K562 (cell line): ENCODE measurements around the gene MYOG. TPM values are rescaled to one million over a fixed set of nuclear protein-coding genes. Genes with fewer than 3 reads are reported as not detected.

Experiments
- ATAC-seq: fragments of 200-7000 bp; cut with Tn5 transposase; 3 replicates; pipeline ENCODE4 v1.9.1; 2020; ENCODE audit warnings: moderate library complexity
- BruUV-seq: library from RNA; stranded (reverse); fragments of 400-500 nt; replicated peaks from 2 replicates; lab custom pipeline; 2021; lab: Mats Ljungman, UMichigan
- CTCF ChIA-PET: fragments of 300-600 bp; formaldehyde crosslinking; extraction: SDS; loops from one replicate; lab custom pipeline; 2021; ENCODE audit warnings: low intra/inter-chr PET ratio; lab: Yijun Ruan, JAX
- POLR2A ChIA-PET: fragments of 300-600, 350-650 bp; sonication (Branson Sonifier 250); formaldehyde crosslinking; extraction: SDS; loops from one replicate; lab custom pipeline; 2021; ENCODE audit warnings: antibody characterized with exemption, inconsistent platforms; lab: Yijun Ruan, JAX
- DNase-seq, 4 experiments: peaks; one replicate each; pipeline versions ENCODE4 v3.0.0 to v3.0.0-alpha.2; 2011 to 2018; ENCODE audit warnings: low spot score in 3 of 4, mixed read lengths in 3 of 4; ENCODE audit errors: extremely low read depth in 1 of 4
- FAIRE-seq: peaks from 2 replicates; lab custom pipeline; 2011; peaks lifted over from hg19 to GRCh38; lab: Jason Lieb, UNC
- H2AFZ ChIP-seq: 2 replicates; pipeline ENCODE4 v1.6.0; 2011; ENCODE audit warnings: low read depth, low read length, control low read depth, inconsistent platforms
- H3K27ac ChIP-seq: fragments of 200-600 bp; 3 replicates; pipeline ENCODE4 v1.8.0; 2011; ENCODE audit warnings: low read depth, mild to moderate bottlenecking, control low read depth, inconsistent platforms, low read length, moderate library complexity, mixed read lengths; ENCODE audit errors: extremely low read depth
- H3K27me3 ChIP-seq, 2 experiments: fragments of 300-600 bp in 1 of 2; 2 replicates in 1 of 2; 3 replicates in 1 of 2; pipeline versions ENCODE4 v1.6.0 to v1.8.0; 2011; ENCODE audit warnings: inconsistent platforms in 2 of 2, low read length in 2 of 2, mild to moderate bottlenecking in 1 of 2, mixed read lengths in 1 of 2, moderate library complexity in 1 of 2; ENCODE audit not compliant: control insufficient read depth in 2 of 2, insufficient read depth in 2 of 2
- H3K36me3 ChIP-seq: fragments of 300-600 bp; 3 replicates; pipeline ENCODE4 v1.8.0; 2011; ENCODE audit warnings: mild to moderate bottlenecking, low read length, inconsistent platforms; ENCODE audit not compliant: control insufficient read depth, insufficient read depth
- H3K4me1 ChIP-seq, 2 experiments: fragments of 200-600 bp in 1 of 2; replicated peaks in 1 of 2; 2 replicates in 1 of 2; 3 replicates in 1 of 2; pipeline versions ENCODE4 v1.5.1 to v1.8.0; 2011; ENCODE audit warnings: inconsistent platforms in 2 of 2, low read length in 2 of 2, mild to moderate bottlenecking in 1 of 2, mixed read lengths in 1 of 2, moderate library complexity in 1 of 2; ENCODE audit not compliant: control insufficient read depth in 2 of 2, insufficient read depth in 2 of 2
- H3K4me2 ChIP-seq: 2 replicates; pipeline ENCODE4 v1.6.1; 2011; ENCODE audit warnings: low read length, control low read depth, inconsistent platforms, mixed read lengths; ENCODE audit not compliant: insufficient read depth
- H3K4me3 ChIP-seq: fragments of 200-600 bp; sonication (generic), shearing (Covaris generic); 2 replicates; pipeline ENCODE4 v1.5.1; 2016; ENCODE audit warnings: control low read depth, inconsistent platforms
- H3K79me2 ChIP-seq: fragments of 200-600 bp; 3 replicates; pipeline ENCODE4 v1.8.0; 2011; ENCODE audit warnings: low read length, inconsistent platforms; ENCODE audit not compliant: control insufficient read depth, insufficient read depth
- H3K9ac ChIP-seq, 2 experiments: 2 replicates each; pipeline versions ENCODE4 v1.6.0 to v1.6.1; 2011; ENCODE audit warnings: low read depth in 2 of 2, low read length in 2 of 2, control low read depth in 1 of 2, inconsistent platforms in 1 of 2, mild to moderate bottlenecking in 1 of 2, mixed read lengths in 1 of 2; ENCODE audit not compliant: insufficient read depth in 1 of 2
- H3K9me1 ChIP-seq: one replicate; pipeline ENCODE4 v1.6.0; 2011; ENCODE audit warnings: inconsistent platforms, mild to moderate bottlenecking, low read length, moderate library complexity; ENCODE audit not compliant: control insufficient read depth, insufficient read depth
- H3K9me3 ChIP-seq: replicated peaks from 2 replicates; pipeline ENCODE4 v1.5.1; 2011; ENCODE audit warnings: low read depth, low read length, inconsistent platforms; ENCODE audit not compliant: control insufficient read depth, insufficient read depth
- H4K20me1 ChIP-seq: replicated peaks from 2 replicates; pipeline ENCODE4 v1.6.1; 2011; ENCODE audit warnings: low read length, inconsistent platforms, mixed read lengths; ENCODE audit not compliant: control insufficient read depth, insufficient read depth
- CBFA2T3 ChIP-seq: fragments of 450-650 bp; IDR thresholded peaks from 2 replicates; pipeline ENCODE4 v1.6.1; 2017
- DPF2 ChIP-seq: fragments of 450-650 bp; IDR thresholded peaks from 2 replicates; pipeline ENCODE4 v1.6.1; 2016
- ETV1 ChIP-seq: fragments of 450-650 bp; conservative IDR thresholded peaks from 2 replicates; pipeline ENCODE4 v1.6.1; 2016; ENCODE audit warnings: missing genetic modification characterization, control low read depth, low read depth, missing compliant biosample characterization
- LEF1 ChIP-seq: fragments of 450-650 bp; IDR thresholded peaks from 2 replicates; pipeline ENCODE4 v1.6.1; 2016; ENCODE audit warnings: mild to moderate bottlenecking
- MEF2D ChIP-seq: conservative IDR thresholded peaks from 2 replicates; pipeline ENCODE4 v1.6.1; 2016; ENCODE audit warnings: low read depth, missing genetic modification characterization, missing compliant biosample characterization
- NBN ChIP-seq: fragments of 450-650 bp; IDR thresholded peaks from 2 replicates; pipeline ENCODE4 v1.6.1; 2016; ENCODE audit warnings: low read depth, mild to moderate bottlenecking
- SAFB ChIP-seq: fragments of 200-400 bp; formaldehyde crosslinking; IDR thresholded peaks from 2 replicates; pipeline ENCODE4 v1.6.1; 2017; ENCODE audit warnings: low read depth, low read length, borderline replicate concordance
- SMARCC2 ChIP-seq: fragments of 450-650 bp; IDR thresholded peaks from 2 replicates; pipeline ENCODE4 v1.6.1; 2017; ENCODE audit warnings: antibody characterized with exemption, moderate library complexity, mild to moderate bottlenecking, low read depth
- ZNF696 ChIP-seq: fragments of 250-450 bp; sonication (Bioruptor Pico); conservative IDR thresholded peaks from 2 replicates; pipeline ENCODE4 v1.4.0; 2020; ENCODE audit warnings: mild to moderate bottlenecking, moderate library complexity
- ZNF785 ChIP-seq: fragments of 250-450 bp; sonication (Bioruptor Pico); IDR thresholded peaks from 2 replicates; pipeline ENCODE4 v1.4.0; 2020; ENCODE audit warnings: mild to moderate bottlenecking
- WGBS: fragments of 100-300 bp; shearing (Covaris generic); methylation state at CpG from one replicate; pipeline ENCODE4 v1.1.6; 2016; ENCODE audit warnings: low coverage, mixed read lengths; ENCODE audit not compliant: insufficient coverage; ENCODE audit errors: missing lambda C conversion rate; 5-methylcytosine and 5-hydroxymethylcytosine counted together
- in situ Hi-C: fragments of 300-500 bp; cut with MboI; formaldehyde crosslinking; loops from 4 replicates; pipeline ENCODE4 v1.15.0; 2018; ENCODE audit warnings: inconsistent platforms, mixed read lengths
- intact Hi-C: fragments of 100-400 bp; cut with micrococcal nuclease; formaldehyde crosslinking; loops from 2 replicates; pipeline ENCODE4 v1.14.2; 2022
- polyA plus RNA-seq, 8 experiments: library from polyadenylated mRNA; depleted of rRNA in 4 of 8; stranded (reverse) in 5 of 8; unstranded in 3 of 8; fragments of >200 nt; fragmentation: Nextera tagmentation in 2 of 8; fragmentation: Illumina TruSeq in 1 of 8; extraction: Ambion mirVana in 2 of 8; extraction: Trizol in 1 of 8; gene quantifications; 2 replicates each; pipeline versions ENCODE4 v1.2.1 to v1.2.3, GENCODE V29; 2011 to 2014; ENCODE audit warnings: inconsistent platforms in 1 of 8, missing spikeins in 1 of 8
- total RNA-seq, 7 experiments: library from RNA; depleted of rRNA in 6 of 7; stranded (reverse); fragments of >200 nt in 6 of 7; fragmentation: Illumina TruSeq in 2 of 7; extraction: Trizol in 2 of 7; gene quantifications; 2 replicates each; pipeline versions ENCODE4 v1.2.1 to v1.2.3, GENCODE V29; 2011 to 2021; ENCODE audit warnings: low replicate concordance in 1 of 7

Gene MYOG
- total and polyA plus RNA-seq, 9 of the 15 experiments (the other 6 are each of a cell fraction or from before 2014, with no cell fraction given) = not detected

- no peak for ATAC-seq
- in situ Hi-C loops = no loop called here
These were observed 44.4 kb downstream of the MYOG start for GRCh38 chr1:203041351-203041932.

GRCh38 chr1:203040513-203041275 is 45.1 kb downstream of the MYOG start:
- no peak overlapping the region for H3K4me3 ChIP-seq
- intact Hi-C loops = no loop called here

More at GRCh38 chr1:203041351-203041932, 44.4 kb downstream of the MYOG start:
- Histone ChIP-seq H2AFZ (no peak overlapping the region), H3K9ac (no peak overlapping the region; a peak in 1 of 4 replicates), H3K36me3 (no peaks in the 10 kb centered on the region; the same call in 2 of the 3 replicates), H4K20me1 (peaks cover 66% of the 10 kb centered on the region), H3K9me3 (no peaks in the 10 kb centered on the region), H3K27me3 (peaks cover 40 to 68% of the 10 kb centered on the region in 2 experiments), H3K9me1 (no peaks in the 10 kb centered on the region), H3K4me3 (no peak overlapping the region), H3K4me1 (peaks cover 0 to 7% of the 10 kb centered on the region in 2 experiments; a peak in 4 of 5 replicates), H3K79me2 (no peaks in the 10 kb centered on the region), H3K4me2 (no peak overlapping the region), H3K27ac (no peak overlapping the region)
- FAIRE-seq (no peak), DNase-seq (no peak)
- POLR2A ChIA-PET = interaction anchor here (0.6 kb wide), 1 partner anchor 402 kb away, joined by 3 read pairs; no protein-coding TSS in a partner anchor
- intact Hi-C loops = no loop called here
- no TSS peak for BruUV-seq
- 2% methylated on average over 3 of the region's 3 CpGs for WGBS
- CTCF ChIA-PET = interaction anchor here (0.7 to 3.5 kb wide), 2 partner anchors 175 to 227 kb away, joined by 4 to 13 read pairs; no protein-coding TSS in a partner anchor
- TF ChIP-seq LEF1 = no peak

More at GRCh38 chr1:203040513-203041275, 45.1 kb downstream of the MYOG start:
- Histone ChIP-seq H3K9me1 (no peaks in the 10 kb centered on the region), H3K9ac (0 out of 4 replicates have a peak overlapping the region, but pooled peaks of 1 of the 2 experiments have one; percentile 31), H3K79me2 (no peaks in the 10 kb centered on the region), H2AFZ (no peak overlapping the region), H3K27ac (no peak overlapping the region), H3K36me3 (no peaks in the 10 kb centered on the region; the same call in 2 of the 3 replicates), H3K9me3 (no peaks in the 10 kb centered on the region), H3K4me1 (peaks cover 0 to 3% of the 10 kb centered on the region in 2 experiments; a peak in 2 of 5 replicates), H3K4me2 (no peak overlapping the region), H4K20me1 (peaks cover 70% of the 10 kb centered on the region), H3K27me3 (peaks cover 40 to 67% of the 10 kb centered on the region in 2 experiments; a peak in 4 of 5 replicates)
- ATAC-seq (no peak), DNase-seq (no peak), FAIRE-seq (peak; percentile 32)
- peak; percentile 46; the same call in 1 of the 2 replicates for TF ChIP-seq MEF2D (tag)
- no peak for TF ChIP-seq SAFB
- no peak for TF ChIP-seq NBN
- no peak for TF ChIP-seq ZNF785 (CRISPR knock-in tag)
- TF ChIP-seq ZNF696 (CRISPR knock-in tag) = no peak
- no peak for TF ChIP-seq DPF2
- no peak for TF ChIP-seq SMARCC2
- TF ChIP-seq CBFA2T3 = 0 out of 2 replicates have a peak, but pooled peaks have one; percentile 6
- no peak; the same call in 1 of the 2 replicates for TF ChIP-seq ETV1 (tag)
- POLR2A ChIA-PET = interaction anchor here (0.6 to 1.6 kb wide), 7 partner anchors 11 to 403 kb away, joined by 3 to 6 read pairs (median 3); partner anchors contain the start of gene PPFIA4
- BruUV-seq = no TSS peak
- in situ Hi-C loops = no loop called here
- CTCF ChIA-PET = interaction anchor here (0.7 to 3.5 kb wide), 3 partner anchors 131 to 227 kb away, joined by 4 to 13 read pairs (median 12); no protein-coding TSS in a partner anchor
- 0% methylated on average over 5 of the region's 5 CpGs for WGBS
